Keratinocyte (primary cell): ENCODE measurements around the gene SOWAHA.

Source experiments
- EZH2 ChIP-seq: IDR thresholded peaks from one replicate; pipeline ENCODE4 v1.6.1; 2012; ENCODE audit warnings: inconsistent platforms, mild to moderate bottlenecking, low read length, moderate library complexity
- TF ChIP-seq, protein P1 (sequence below), 3 experiments: IDR thresholded peaks in 1 of 3; conservative IDR thresholded peaks in 1 of 3; optimal IDR thresholded peaks in 1 of 3; 2 replicates in 2 of 3; 3 replicates in 1 of 3; pipeline versions ENCODE3 to v1.5.1; 2011; ENCODE audit warnings: low read length in 3 of 3, mild to moderate bottlenecking in 3 of 3, moderate library complexity in 2 of 3, control low read depth in 1 of 3, inconsistent platforms in 1 of 3; ENCODE audit not compliant: insufficient read depth in 2 of 3; ENCODE audit errors: extremely low read depth in 1 of 3

DNA sequence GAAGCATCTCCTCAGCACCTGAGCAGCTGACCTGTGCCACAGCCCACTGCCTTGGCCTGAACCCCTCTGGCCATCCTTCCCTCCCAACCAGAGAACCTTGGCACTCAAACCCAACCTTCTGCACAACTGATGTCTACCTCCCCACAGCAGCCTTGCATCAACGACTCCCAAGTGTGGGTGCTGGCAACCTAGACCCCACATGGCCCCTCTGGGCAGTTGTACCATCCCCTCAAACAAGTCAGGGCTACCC lies 46.4 kb upstream of the SOWAHA start:
- TF ChIP-seq, protein P1, sequence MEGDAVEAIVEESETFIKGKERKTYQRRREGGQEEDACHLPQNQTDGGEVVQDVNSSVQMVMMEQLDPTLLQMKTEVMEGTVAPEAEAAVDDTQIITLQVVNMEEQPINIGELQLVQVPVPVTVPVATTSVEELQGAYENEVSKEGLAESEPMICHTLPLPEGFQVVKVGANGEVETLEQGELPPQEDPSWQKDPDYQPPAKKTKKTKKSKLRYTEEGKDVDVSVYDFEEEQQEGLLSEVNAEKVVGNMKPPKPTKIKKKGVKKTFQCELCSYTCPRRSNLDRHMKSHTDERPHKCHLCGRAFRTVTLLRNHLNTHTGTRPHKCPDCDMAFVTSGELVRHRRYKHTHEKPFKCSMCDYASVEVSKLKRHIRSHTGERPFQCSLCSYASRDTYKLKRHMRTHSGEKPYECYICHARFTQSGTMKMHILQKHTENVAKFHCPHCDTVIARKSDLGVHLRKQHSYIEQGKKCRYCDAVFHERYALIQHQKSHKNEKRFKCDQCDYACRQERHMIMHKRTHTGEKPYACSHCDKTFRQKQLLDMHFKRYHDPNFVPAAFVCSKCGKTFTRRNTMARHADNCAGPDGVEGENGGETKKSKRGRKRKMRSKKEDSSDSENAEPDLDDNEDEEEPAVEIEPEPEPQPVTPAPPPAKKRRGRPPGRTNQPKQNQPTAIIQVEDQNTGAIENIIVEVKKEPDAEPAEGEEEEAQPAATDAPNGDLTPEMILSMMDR (optimal IDR thresholded peaks at IDR 0.05 in 1 of 3, IDR thresholded peaks at IDR 0.05 in 1 of 3, conservative IDR thresholded peaks at IDR 0.05 in 1 of 3; ENCODE audit: extremely low read depth in 1 of 3, insufficient read depth in 2 of 3, low read length in 3 of 3) = no peak
- no peak for TF ChIP-seq EZH2
